ENCODE results near the gene CFAP45. TPM values are rescaled to one million over a fixed set of nuclear protein-coding genes. Genes with fewer than 3 reads are reported as not detected.

Gene CFAP45
- total and polyA plus RNA-seq, 2 of the 8 experiments (the other 6 are each of a cell fraction or from before 2014, with no cell fraction given), result 0.05 TPM; not detected in 1

DNA sequence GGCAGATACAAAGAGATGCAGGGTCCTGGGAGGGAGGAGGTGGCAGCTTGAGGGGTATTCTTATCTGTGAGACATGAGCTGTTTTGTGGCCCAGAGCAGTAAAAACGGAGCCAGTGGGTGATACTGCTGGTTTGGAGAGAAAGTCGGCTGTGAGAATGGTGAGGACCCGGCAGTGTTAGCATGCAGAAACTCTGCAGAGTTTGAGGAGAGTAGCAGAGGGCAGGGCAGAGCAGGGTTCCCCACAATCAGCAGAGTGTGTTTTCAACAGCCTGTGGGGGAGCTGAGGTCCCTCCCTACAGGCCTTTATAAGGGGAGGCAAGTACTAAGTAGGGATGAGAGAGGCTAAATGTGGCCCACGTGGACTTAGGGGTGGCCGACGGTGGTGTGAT is 72.9 kb downstream of the CFAP45 start (continued):
- TF ChIP-seq CHD7 (IDR thresholded peaks at IDR 0.05; ENCODE audit: insufficient replicate concordance, low read length) (no peak), PHF8 (conservative IDR thresholded peaks at IDR 0.05; ENCODE audit: low read depth, low read length) (no peak), YY1 (IDR thresholded peaks at IDR 0.05; ENCODE audit: low read depth, low read length) (no peak), EGR1 (IDR thresholded peaks at IDR 0.05; ENCODE audit: borderline replicate concordance, low read depth, low read length) (no peak), TBP (IDR thresholded peaks at IDR 0.05; ENCODE audit: low read depth, low read length) (no peak), CTBP2 (IDR thresholded peaks at IDR 0.05; ENCODE audit: borderline replicate concordance, insufficient read depth, insufficient read length, low read length) (no peak)

All from H1 (cell line).